Gastroesophageal sphincter (tissue), 3 donors: Measurements from ENCODE around the gene LRRC8B.

ENCODE experiments used
- POLR2A ChIP-seq, 2 donors: fragments of 450-650 bp; IDR thresholded peaks; one replicate each; pipeline ENCODE4 v1.6.1; 2017; ENCODE audit warnings: antibody characterized with exemption in 2 of 2, mild to moderate bottlenecking in 2 of 2, moderate library complexity in 1 of 2
- TF ChIP-seq, protein P1 (sequence below), 4 experiments: fragments of 200-600 bp in 2 of 4; fragments of 450-650 bp in 2 of 4; sonication (generic) in 1 of 4; IDR thresholded peaks; one replicate each; pipeline ENCODE4 v1.5.1; 2017 to 2019; ENCODE audit warnings: antibody characterized with exemption in 4 of 4, mild to moderate bottlenecking in 2 of 4, moderate library complexity in 2 of 4

GRCh38 chr1:89633800-89634625, 109.4 kb downstream of the LRRC8B start:
- no peak for TF ChIP-seq POLR2A (IDR thresholded peaks at IDR 0.05)
- TF ChIP-seq, protein P1, sequence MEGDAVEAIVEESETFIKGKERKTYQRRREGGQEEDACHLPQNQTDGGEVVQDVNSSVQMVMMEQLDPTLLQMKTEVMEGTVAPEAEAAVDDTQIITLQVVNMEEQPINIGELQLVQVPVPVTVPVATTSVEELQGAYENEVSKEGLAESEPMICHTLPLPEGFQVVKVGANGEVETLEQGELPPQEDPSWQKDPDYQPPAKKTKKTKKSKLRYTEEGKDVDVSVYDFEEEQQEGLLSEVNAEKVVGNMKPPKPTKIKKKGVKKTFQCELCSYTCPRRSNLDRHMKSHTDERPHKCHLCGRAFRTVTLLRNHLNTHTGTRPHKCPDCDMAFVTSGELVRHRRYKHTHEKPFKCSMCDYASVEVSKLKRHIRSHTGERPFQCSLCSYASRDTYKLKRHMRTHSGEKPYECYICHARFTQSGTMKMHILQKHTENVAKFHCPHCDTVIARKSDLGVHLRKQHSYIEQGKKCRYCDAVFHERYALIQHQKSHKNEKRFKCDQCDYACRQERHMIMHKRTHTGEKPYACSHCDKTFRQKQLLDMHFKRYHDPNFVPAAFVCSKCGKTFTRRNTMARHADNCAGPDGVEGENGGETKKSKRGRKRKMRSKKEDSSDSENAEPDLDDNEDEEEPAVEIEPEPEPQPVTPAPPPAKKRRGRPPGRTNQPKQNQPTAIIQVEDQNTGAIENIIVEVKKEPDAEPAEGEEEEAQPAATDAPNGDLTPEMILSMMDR (IDR thresholded peaks at IDR 0.05): no peak
